WERI-Rb-1 (cell line): Measurements from ENCODE around the gene LGR6.

Experiments
- DNase-seq: peaks from one replicate; pipeline ENCODE4 v3.0.0-alpha.2; 2020
- H3K27ac ChIP-seq: fragments of 250-450 bp; sonication (Bioruptor Pico); 2 replicates; pipeline ENCODE4 v1.5.1; 2020; ENCODE audit warnings: mild to moderate bottlenecking, moderate library complexity
- H3K27me3 ChIP-seq: fragments of 250-450 bp; sonication (Bioruptor Pico); 2 replicates; pipeline ENCODE4 v1.5.1; 2021; ENCODE audit warnings: mild to moderate bottlenecking, low read depth, moderate library complexity; ENCODE audit not compliant: insufficient read depth, severe bottlenecking
- H3K36me3 ChIP-seq: fragments of 250-450 bp; sonication (Bioruptor Pico); 2 replicates; pipeline ENCODE4 v1.5.1; 2020; ENCODE audit warnings: mild to moderate bottlenecking, moderate library complexity
- H3K4me3 ChIP-seq: 2 replicates; pipeline ENCODE4 v1.5.1; 2011; ENCODE audit warnings: low read depth, mild to moderate bottlenecking, control low read depth, low read length
- H3K9me3 ChIP-seq: fragments of 250-450 bp; sonication (Bioruptor Pico); 2 replicates; pipeline ENCODE4 v1.5.1; 2021; ENCODE audit warnings: mild to moderate bottlenecking, moderate library complexity; ENCODE audit not compliant: severe bottlenecking
- CTCF ChIP-seq: IDR thresholded peaks from 2 replicates; pipeline ENCODE4 v1.5.1; 2011; ENCODE audit warnings: low read depth, mild to moderate bottlenecking, control low read depth, inconsistent platforms, low read length

The LGR6 gene

DNA sequence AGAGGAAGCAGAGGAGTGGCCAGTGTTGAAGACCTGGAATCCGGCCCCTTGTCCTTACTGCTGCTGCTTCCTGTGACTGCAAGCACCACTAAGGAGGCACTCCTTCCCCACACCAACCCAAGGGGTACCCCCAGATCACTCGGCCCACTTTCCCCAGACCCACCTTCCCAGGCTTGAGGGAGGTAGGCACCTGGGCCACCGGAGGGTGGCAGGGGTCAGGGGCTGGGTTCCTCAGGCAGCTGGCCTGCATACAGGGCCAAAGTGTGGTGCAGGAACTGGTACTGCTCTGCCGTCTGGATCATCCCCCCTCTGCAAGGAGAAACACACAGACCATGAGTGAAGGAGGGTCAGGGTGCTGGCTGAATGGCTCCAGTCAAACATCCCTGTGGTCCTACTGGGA lies 45.2 kb upstream of the LGR6 start:
- Histone ChIP-seq H3K4me3 (no peak overlapping the region), H3K27me3 (no peaks in the 10 kb centered on the region), H3K36me3 (no peaks in the 10 kb centered on the region; the same call in 1 of the 2 replicates), H3K9me3 (no peaks in the 10 kb centered on the region), H3K27ac (no peak overlapping the region)
- TF ChIP-seq CTCF, result no peak
- no peak for DNase-seq

GRCh38 chr1:202149566-202149965 lies 44.0 kb upstream of the LGR6 start:
- Histone ChIP-seq H3K4me3 (no peak overlapping the region), H3K27me3 (no peaks in the 10 kb centered on the region), H3K27ac (no peak overlapping the region), H3K9me3 (no peaks in the 10 kb centered on the region), H3K36me3 (no peaks in the 10 kb centered on the region)
- DNase-seq, result no peak
- TF ChIP-seq CTCF, result no peak

DNA sequence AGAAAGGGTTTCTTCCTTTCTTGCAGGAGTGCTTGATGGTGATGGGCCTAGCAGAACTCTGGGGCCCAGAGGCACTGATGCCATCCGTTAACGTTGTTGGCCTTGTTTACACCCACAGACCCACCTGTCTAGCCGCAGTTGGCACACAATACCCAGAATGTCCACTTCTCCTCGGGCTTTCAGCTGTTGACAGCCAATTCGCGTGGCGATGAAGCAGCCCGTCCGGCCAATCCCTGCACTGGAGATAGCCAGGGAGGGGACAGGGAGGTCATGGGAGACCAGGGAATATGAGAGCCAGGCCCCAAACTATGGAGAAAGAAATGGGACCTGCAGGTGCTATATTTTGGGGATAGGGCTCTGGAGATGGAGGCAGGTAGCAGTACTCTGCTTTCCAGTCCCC lies 43.4 kb upstream of the LGR6 start:
- Histone ChIP-seq H3K4me3 (no peak overlapping the region), H3K36me3 (no peaks in the 10 kb centered on the region), H3K27me3 (no peaks in the 10 kb centered on the region), H3K27ac (no peak overlapping the region), H3K9me3 (no peaks in the 10 kb centered on the region)
- DNase-seq, result no peak
- TF ChIP-seq CTCF, result no peak

DNA sequence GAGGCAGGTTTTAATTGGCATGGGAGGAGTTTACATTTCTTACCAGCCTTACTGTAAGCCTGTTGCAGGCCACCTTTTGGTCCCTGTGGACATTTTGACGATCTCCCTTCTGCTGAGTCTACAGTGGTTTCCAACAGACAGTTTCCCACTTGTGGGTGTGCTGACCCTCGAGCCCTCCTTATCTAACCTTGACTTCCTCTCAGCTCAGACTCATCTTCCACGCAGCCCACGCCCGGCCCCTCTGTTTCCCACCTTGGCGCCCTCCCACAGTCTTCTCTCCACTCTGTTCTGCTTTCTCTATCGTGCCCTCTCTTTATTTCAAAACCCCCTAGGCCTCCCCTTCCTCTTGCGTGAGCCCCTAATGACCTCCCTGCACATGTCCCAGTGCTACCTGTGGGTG lies 43.0 kb upstream of the LGR6 start:
- H3K27me3 ChIP-seq, result no peaks in the 10 kb centered on the region
- DNase-seq, result no peak
- H3K9me3 ChIP-seq, result no peaks in the 10 kb centered on the region
- no peak overlapping the region for H3K4me3 ChIP-seq
- no peak overlapping the region for H3K27ac ChIP-seq
- no peaks in the 10 kb centered on the region for H3K36me3 ChIP-seq
- no peak for TF ChIP-seq CTCF

GRCh38 chr1:202151045-202151444 lies 42.6 kb upstream of the LGR6 start:
- H3K9me3 ChIP-seq, result no peaks in the 10 kb centered on the region
- TF ChIP-seq CTCF, result no peak
- H3K36me3 ChIP-seq, result no peaks in the 10 kb centered on the region
- no peak overlapping the region for H3K4me3 ChIP-seq
- H3K27me3 ChIP-seq, result no peaks in the 10 kb centered on the region
- DNase-seq, result no peak
- H3K27ac ChIP-seq, result no peak overlapping the region

GRCh38 chr1:202152399-202152798 lies 41.2 kb upstream of the LGR6 start:
- peak; percentile 39 for DNase-seq
- no peak overlapping the region for H3K27ac ChIP-seq
- 0 out of 2 replicates have a peak, but pooled peaks have one; percentile 15 for TF ChIP-seq CTCF
- no peaks in the 10 kb centered on the region for H3K36me3 ChIP-seq
- H3K9me3 ChIP-seq, result no peaks in the 10 kb centered on the region
- no peak overlapping the region for H3K4me3 ChIP-seq
- no peaks in the 10 kb centered on the region for H3K27me3 ChIP-seq
